Liver (tissue), 9 donors: ENCODE measurements around the gene RAB4B. TPM values are rescaled to one million over a fixed set of nuclear protein-coding genes. Genes with fewer than 3 reads are reported as not detected.

Source experiments
- DNase-seq: peaks from one replicate; pipeline ENCODE4 v3.0.0-alpha.2; 2017; ENCODE audit warnings: low spot score
- H3K27ac ChIP-seq, 2 donors: one replicate each; pipeline ENCODE4 v1.7.0; 2013; ENCODE audit warnings: inconsistent platforms in 2 of 2, low read length in 2 of 2, control low read depth in 1 of 2, low read depth in 1 of 2, mild to moderate bottlenecking in 1 of 2
- H3K27me3 ChIP-seq, 4 donors: one replicate each; pipeline versions ENCODE4 v1.6.1 to v1.7.0; 2013; ENCODE audit warnings: low read length in 3 of 4, inconsistent platforms in 1 of 4, mild to moderate bottlenecking in 1 of 4, moderate library complexity in 1 of 4; ENCODE audit not compliant: control insufficient read depth in 4 of 4, insufficient read depth in 4 of 4
- H3K36me3 ChIP-seq, 4 donors: one replicate each; pipeline versions ENCODE4 v1.6.1 to v1.7.0; 2013; ENCODE audit warnings: low read length in 3 of 4, mild to moderate bottlenecking in 3 of 4, low read depth in 1 of 4, moderate library complexity in 1 of 4; ENCODE audit not compliant: control insufficient read depth in 4 of 4, insufficient read depth in 3 of 4
- H3K4me1 ChIP-seq, 4 donors: one replicate each; pipeline versions ENCODE4 v1.6.1 to v1.7.0; 2013; ENCODE audit warnings: low read length in 3 of 4, mild to moderate bottlenecking in 3 of 4, moderate library complexity in 1 of 4; ENCODE audit not compliant: control insufficient read depth in 4 of 4, insufficient read depth in 4 of 4
- H3K4me3 ChIP-seq, 3 donors: one replicate each; pipeline versions ENCODE4 v1.6.1 to v1.7.0; 2013; ENCODE audit warnings: low read length in 3 of 3, control low read depth in 1 of 3, low read depth in 1 of 3, mild to moderate bottlenecking in 1 of 3
- H3K9ac ChIP-seq, 2 donors: one replicate each; pipeline ENCODE4 v1.7.0; 2013; ENCODE audit warnings: low read length in 2 of 2, mild to moderate bottlenecking in 2 of 2, moderate library complexity in 2 of 2, control low read depth in 1 of 2, low read depth in 1 of 2
- H3K9me3 ChIP-seq, 4 donors: one replicate each; pipeline versions ENCODE4 v1.6.1 to v1.7.0; 2013; ENCODE audit warnings: low read length in 3 of 4; ENCODE audit not compliant: control insufficient read depth in 4 of 4
- ATF3 ChIP-seq: IDR thresholded peaks from 2 replicates; pipeline ENCODE4 v1.6.1; 2016; ENCODE audit warnings: antibody characterized with exemption
- CTCF ChIP-seq: fragments of 150-350 bp; IDR thresholded peaks from 2 replicates; pipeline ENCODE4 v1.5.1; 2017; ENCODE audit warnings: improper control_type of control experiment, low read depth, low read length; ENCODE audit not compliant: missing input control
- EGR1 ChIP-seq, 2 donors: IDR thresholded peaks; 2 replicates each; pipeline ENCODE4 v1.6.1; 2016 to 2018; ENCODE audit warnings: antibody characterized with exemption in 2 of 2, low read depth in 2 of 2
- FOXA1 ChIP-seq: IDR thresholded peaks from 2 replicates; pipeline ENCODE4 v1.6.1; 2016; ENCODE audit warnings: antibody characterized with exemption
- FOXA2 ChIP-seq: IDR thresholded peaks from 2 replicates; pipeline ENCODE4 v1.6.1; 2016; ENCODE audit warnings: antibody characterized with exemption
- GABPA ChIP-seq, 2 donors: IDR thresholded peaks in 1 of 2; conservative IDR thresholded peaks in 1 of 2; 2 replicates each; pipeline ENCODE4 v1.6.1; 2016; ENCODE audit warnings: antibody characterized with exemption in 2 of 2, mild to moderate bottlenecking in 1 of 2, moderate library complexity in 1 of 2
- HNF4A ChIP-seq, 2 donors: conservative IDR thresholded peaks; 2 replicates each; pipeline ENCODE4 v1.6.1; 2016; ENCODE audit warnings: antibody characterized with exemption in 2 of 2, mild to moderate bottlenecking in 2 of 2
- HNF4G ChIP-seq: IDR thresholded peaks from 2 replicates; pipeline ENCODE4 v1.6.1; 2016; ENCODE audit warnings: antibody characterized with exemption
- RAD21 ChIP-seq, 2 donors: IDR thresholded peaks; 2 replicates each; pipeline ENCODE4 v1.6.1; 2016; ENCODE audit warnings: antibody characterized with exemption in 2 of 2, mild to moderate bottlenecking in 2 of 2
- REST ChIP-seq: IDR thresholded peaks from 2 replicates; pipeline ENCODE4 v1.6.1; 2016; ENCODE audit warnings: antibody characterized with exemption, mild to moderate bottlenecking
- RXRA ChIP-seq, 2 donors: IDR thresholded peaks; 2 replicates each; pipeline ENCODE4 v1.6.1; 2017 to 2018; ENCODE audit warnings: antibody characterized with exemption in 2 of 2, mild to moderate bottlenecking in 1 of 2
- SP1 ChIP-seq: IDR thresholded peaks from 2 replicates; pipeline ENCODE4 v1.6.1; 2018; ENCODE audit warnings: antibody characterized with exemption, mild to moderate bottlenecking
- TAF1 ChIP-seq: conservative IDR thresholded peaks from 2 replicates; pipeline ENCODE4 v1.6.1; 2016; ENCODE audit warnings: antibody characterized with exemption, mild to moderate bottlenecking
- YY1 ChIP-seq: IDR thresholded peaks from 2 replicates; pipeline ENCODE4 v1.6.1; 2016; ENCODE audit warnings: antibody characterized with exemption, mild to moderate bottlenecking
- WGBS: extraction: QIAGEN DNeasy Blood & Tissue Kit; methylation state at CpG from one replicate; pipeline ENCODE4 v1.1.7; 2013; 5-methylcytosine and 5-hydroxymethylcytosine counted together
- polyA plus RNA-seq, 2 donors: library from polyadenylated mRNA; stranded (reverse) in 1 of 2; unstranded in 1 of 2; fragments of 200-250 nt in 1 of 2; fragments of >200 nt in 1 of 2; fragmentation: Nextera tagmentation in 1 of 2; extraction: Ambion mirVana in 1 of 2; gene quantifications; one replicate each; pipeline versions ENCODE4 v1.2.1 to v1.2.3, GENCODE V29; 2013 to 2015
- total RNA-seq, 2 donors: library from RNA; depleted of rRNA; stranded (reverse); fragments of >200 nt; gene quantifications; one replicate each; pipeline ENCODE4 v1.2.3, GENCODE V29; 2014
- donor health status: healthy.
- donor health status: healthy.
- donor health status: healthy.
- donor health status: healthy.
- donor health status: healthy.

The RAB4B gene
- total and polyA plus RNA-seq, 4 donors = 5.5 to 16.9 (median 12.9) TPM

GRCh38 chr19:40741527-40742390, 36.3 kb upstream of the RAB4B start:
- 93% methylated on average over 10 of the region's 10 CpGs for WGBS

More at GRCh38 chr19:40741527-40742390, 36.3 kb upstream of the RAB4B start:
- Histone ChIP-seq H3K9me3 (no peaks in the 10 kb centered on the region), H3K27ac (no peak overlapping the region), H3K4me3 (no peak overlapping the region), H3K9ac (no peak overlapping the region), H3K4me1 (peaks cover 0 to 3% (median 1%) of the 10 kb centered on the region in 4 donors), H3K27me3 (no peaks in the 10 kb centered on the region), H3K36me3 (peaks cover 5 to 33% (median 12%) of the 10 kb centered on the region in 4 donors)
- DNase-seq = no peak
- no peak for TF ChIP-seq TAF1
- TF ChIP-seq RAD21 (IDR thresholded peaks at IDR 0.05) = no peak
- no peak for TF ChIP-seq RXRA (IDR thresholded peaks at IDR 0.05)
- no peak for TF ChIP-seq REST
- no peak for TF ChIP-seq FOXA2
- no peak for TF ChIP-seq ATF3
- TF ChIP-seq EGR1 (IDR thresholded peaks at IDR 0.05; ENCODE audit: low read depth in 2 of 2) = no peak
- TF ChIP-seq SP1 = no peak
- TF ChIP-seq YY1 = no peak
- no peak for TF ChIP-seq HNF4A (conservative IDR thresholded peaks at IDR 0.05)
- TF ChIP-seq CTCF = no peak
- TF ChIP-seq GABPA (IDR thresholded peaks at IDR 0.05 in 1 of 2, conservative IDR thresholded peaks at IDR 0.05 in 1 of 2) = no peak
- TF ChIP-seq FOXA1 = no peak
- TF ChIP-seq HNF4G = no peak
